A673 (cell line): ENCODE results near the gene ZNF672. TPM values are rescaled to one million over a fixed set of nuclear protein-coding genes. Genes with fewer than 3 reads are reported as not detected.

Experiments used
- BruUV-seq: library from RNA; stranded (reverse); fragments of 400-500 nt; replicated peaks from 2 replicates; lab custom pipeline; 2021; lab: Mats Ljungman, UMichigan
- CTCF ChIA-PET: fragments of 300-600 bp; sonication (Branson Sonifier 250); formaldehyde crosslinking; loops from one replicate; lab custom pipeline; 2022; ENCODE audit warnings: antibody characterized with exemption; lab: Charles Lee
- POLR2A ChIA-PET: fragments of 300-600 bp; sonication (Branson Sonifier 250); formaldehyde crosslinking; loops from one replicate; lab custom pipeline; 2022; ENCODE audit warnings: antibody characterized with exemption; ENCODE audit not compliant: low non-redundant PET; lab: Charles Lee
- DNase-seq: peaks from one replicate; pipeline ENCODE4 v3.0.0-alpha.2; 2015; ENCODE audit warnings: low spot score
- H3K27ac ChIP-seq: fragments of 200-600 bp; sonication (generic); 2 replicates; pipeline ENCODE4 v1.5.1; 2016; ENCODE audit warnings: mixed run types, low read depth, mild to moderate bottlenecking, mixed read lengths, antibody characterized with exemption, low read length; ENCODE audit not compliant: poor library complexity, severe bottlenecking
- H3K27me3 ChIP-seq: fragments of 200-600 bp; sonication (generic); replicated peaks from 2 replicates; pipeline ENCODE4 v1.6.1; 2017; ENCODE audit warnings: mixed run types, low read depth, mild to moderate bottlenecking, mixed read lengths, antibody characterized with exemption, low read length; ENCODE audit not compliant: insufficient read depth, poor library complexity
- H3K36me3 ChIP-seq: fragments of 200-600 bp; sonication (generic); 2 replicates; pipeline ENCODE4 v1.6.1; 2016; ENCODE audit warnings: mixed run types, mild to moderate bottlenecking, mixed read lengths, antibody characterized with exemption, low read length; ENCODE audit not compliant: insufficient read depth, poor library complexity, severe bottlenecking
- H3K4me1 ChIP-seq: fragments of 200-600 bp; sonication (generic); 2 replicates; pipeline ENCODE4 v1.6.1; 2017; ENCODE audit warnings: mixed run types, mild to moderate bottlenecking, mixed read lengths, antibody characterized with exemption, low read length; ENCODE audit not compliant: insufficient read depth, poor library complexity, severe bottlenecking
- H3K4me3 ChIP-seq: fragments of 200-600 bp; sonication (generic); 2 replicates; pipeline ENCODE4 v1.5.1; 2016; ENCODE audit warnings: low read depth, mixed run types, mild to moderate bottlenecking, mixed read lengths, low read length; ENCODE audit not compliant: poor library complexity, severe bottlenecking
- H3K9me3 ChIP-seq: fragments of 200-600 bp; sonication (generic); 2 replicates; pipeline ENCODE4 v1.6.1; 2016; ENCODE audit warnings: mixed run types, low read depth, mild to moderate bottlenecking, mixed read lengths, antibody characterized with exemption, low read length; ENCODE audit not compliant: poor library complexity, severe bottlenecking
- CTCF ChIP-seq: fragments of 300-800, 200-600 bp; sonication (generic); conservative IDR thresholded peaks from 2 replicates; pipeline ENCODE4 v1.5.1; 2017; ENCODE audit warnings: low read depth, mild to moderate bottlenecking, antibody characterized with exemption, low read length, moderate library complexity, mixed read lengths
- EZH2 ChIP-seq: fragments of 200-600 bp; sonication (generic); IDR thresholded peaks from 2 replicates; pipeline ENCODE4 v1.6.1; 2017; ENCODE audit warnings: borderline replicate concordance, low read depth, mild to moderate bottlenecking, mixed read lengths, antibody characterized with exemption, low read length; ENCODE audit not compliant: poor library complexity, severe bottlenecking
- intact Hi-C: fragments of 100-400 bp; cut with micrococcal nuclease; formaldehyde crosslinking; loops from one replicate; pipeline ENCODE4 v1.10.0; 2022; ENCODE audit not compliant: unreplicated experiment
- microRNA-seq: library from miRNA; unstranded; fragments of <30 nt; microRNA quantifications from one replicate; pipeline ENCODE4 v1.2.0, GENCODE V29; 2021
- total RNA-seq: library from RNA; stranded (reverse); gene quantifications from 2 replicates; pipeline ENCODE4 v1.2.3, GENCODE V29; 2021

Gene ZNF672
- total RNA-seq, 1 experiment from 2014 or later = 21.6 TPM

- ChIA-PET CTCF (interaction anchor here (1.2 kb wide), 1 partner anchor 12 kb away, joined by 3 read pairs; no protein-coding TSS in a partner anchor), POLR2A (no interaction called here)
- Histone ChIP-seq H3K9me3 (no peaks in the 10 kb centered on the region), H3K4me3 (no peak overlapping the region), H3K4me1 (peaks cover 4% of the 10 kb centered on the region), H3K27ac (no peak overlapping the region), H3K36me3 (no peaks in the 10 kb centered on the region), H3K27me3 (peaks cover 9% of the 10 kb centered on the region)
- DNase-seq = no peak
- no TSS peak for BruUV-seq
- intact Hi-C loops = no loop called here
- no peak for TF ChIP-seq CTCF
- TF ChIP-seq EZH2 = no peak
Observed at GRCh38 chr1:248894837-248895236, 56.8 kb downstream of the ZNF672 start.

GRCh38 chr1:248897412-248898337, 59.7 kb downstream of the ZNF672 start:
- no peaks in the 10 kb centered on the region for H3K36me3 ChIP-seq
- no peaks in the 10 kb centered on the region for H3K9me3 ChIP-seq
- no peak for DNase-seq
- peaks cover 17% of the 10 kb centered on the region for H3K27me3 ChIP-seq
- CTCF ChIA-PET = interaction anchor here (0.9 kb wide), 1 partner anchor 9 kb away, joined by 4 read pairs; no protein-coding TSS in a partner anchor
- POLR2A ChIA-PET = no interaction called here
- no peak overlapping the region for H3K4me3 ChIP-seq
- BruUV-seq = no TSS peak
- intact Hi-C loops = no loop called here
- H3K27ac ChIP-seq = no peak overlapping the region
- TF ChIP-seq EZH2 (no peak), CTCF (no peak)
- no peaks in the 10 kb centered on the region for H3K4me1 ChIP-seq

Small RNAs within 50 kb of the gene (microRNA-seq; reads per million reads assigned to microRNA genes)
- gene MIR3124 = 4.6 reads per million, percentile 14 among the genes with 10 or more reads in this experiment

Other genes with a start within 250 kb of the ZNF672 start
- not detected in 2 replicates for gene OR2T10, start 240.5 kb upstream of the ZNF672 start, total RNA-seq
- gene OR2T11, start 203.1 kb upstream of the ZNF672 start, total RNA-seq = not detected in 2 replicates
- not detected in 2 replicates for gene OR2T35, start 192.9 kb upstream of the ZNF672 start, total RNA-seq
- gene OR2T27, start 182.7 kb upstream of the ZNF672 start, total RNA-seq = not detected in 2 replicates
- gene OR14I1, start 135.5 kb upstream of the ZNF672 start, total RNA-seq = not detected in 2 replicates
- not detected in 2 replicates for gene LYPD8, start 82.5 kb upstream of the ZNF672 start, total RNA-seq
- gene SH3BP5L, start 12.3 kb upstream of the ZNF672 start, total RNA-seq = 26.7 and 28.6 TPM in 2 replicates
- 58.6 and 64.5 TPM in 2 replicates for gene ZNF692, start 20.9 kb downstream of the ZNF672 start, total RNA-seq
- gene PGBD2, start 68.0 kb downstream of the ZNF672 start, total RNA-seq = 5.0 and 5.7 TPM in 2 replicates